Measurements from ENCODE around the gene KANK2. TPM values are rescaled to one million over a fixed set of nuclear protein-coding genes. Genes with fewer than 3 reads are reported as not detected.
A peak's percentile ranks its signal among the peaks of the same experiment; 100 is the strongest.

KANK2 gene
- total RNA-seq, 1 donor from 2014 or later: 3.0 TPM

DNA sequence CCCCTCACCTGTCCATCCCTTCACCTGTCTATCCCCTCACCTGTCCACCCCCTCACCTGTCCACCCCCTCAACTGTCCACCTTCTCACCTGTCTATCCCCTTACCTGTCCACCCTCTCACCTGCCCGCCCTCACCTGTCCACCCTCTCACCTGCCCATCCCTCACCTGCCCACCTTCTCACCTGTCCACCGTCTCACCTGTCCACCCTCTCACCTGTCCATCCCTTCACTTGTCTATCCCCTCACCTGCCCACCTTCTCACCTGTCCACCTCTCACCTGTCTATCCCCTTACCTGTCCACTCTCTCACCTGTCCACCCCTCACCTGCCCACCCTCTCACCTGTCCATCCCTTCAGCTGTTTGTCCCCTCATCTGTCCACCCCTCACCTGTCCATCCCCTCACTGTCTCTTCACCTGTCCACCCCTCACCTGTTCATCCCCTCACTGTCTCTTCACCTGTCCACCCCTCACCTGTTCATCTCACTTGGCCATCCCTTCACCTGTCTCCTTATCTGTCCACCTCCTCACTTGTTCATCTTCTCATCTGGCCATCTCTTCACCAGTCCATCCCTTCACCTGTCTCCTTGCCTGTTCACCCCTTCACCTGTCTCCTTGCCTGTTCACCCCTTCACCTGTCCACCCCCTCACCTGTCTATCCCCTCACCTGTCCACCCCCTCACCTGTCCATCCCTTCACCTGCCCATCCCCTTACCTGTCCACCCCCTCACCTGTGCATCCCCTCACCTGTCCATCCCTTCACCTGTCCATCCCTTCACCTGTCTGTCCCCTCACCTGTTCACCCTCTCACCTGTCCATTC is 12.7 kb upstream of the KANK2 start:
- H3K9me3 Mint-ChIP-seq: peaks cover 13% of the 10 kb centered on the region
- peaks cover 5% of the 10 kb centered on the region for H3K27me3 Mint-ChIP-seq
- no peak overlapping the region for H3K4me3 Mint-ChIP-seq
- peaks cover under 1% of the 10 kb centered on the region for H3K4me1 Mint-ChIP-seq
- intact Hi-C loops (cut with micrococcal nuclease): no loop called here
- peak overlapping the region; percentile 66 for H3K27ac Mint-ChIP-seq
- no peak for DNase-seq
- no peaks in the 10 kb centered on the region for H3K36me3 Mint-ChIP-seq (ENCODE audit: low read depth)

DNA sequence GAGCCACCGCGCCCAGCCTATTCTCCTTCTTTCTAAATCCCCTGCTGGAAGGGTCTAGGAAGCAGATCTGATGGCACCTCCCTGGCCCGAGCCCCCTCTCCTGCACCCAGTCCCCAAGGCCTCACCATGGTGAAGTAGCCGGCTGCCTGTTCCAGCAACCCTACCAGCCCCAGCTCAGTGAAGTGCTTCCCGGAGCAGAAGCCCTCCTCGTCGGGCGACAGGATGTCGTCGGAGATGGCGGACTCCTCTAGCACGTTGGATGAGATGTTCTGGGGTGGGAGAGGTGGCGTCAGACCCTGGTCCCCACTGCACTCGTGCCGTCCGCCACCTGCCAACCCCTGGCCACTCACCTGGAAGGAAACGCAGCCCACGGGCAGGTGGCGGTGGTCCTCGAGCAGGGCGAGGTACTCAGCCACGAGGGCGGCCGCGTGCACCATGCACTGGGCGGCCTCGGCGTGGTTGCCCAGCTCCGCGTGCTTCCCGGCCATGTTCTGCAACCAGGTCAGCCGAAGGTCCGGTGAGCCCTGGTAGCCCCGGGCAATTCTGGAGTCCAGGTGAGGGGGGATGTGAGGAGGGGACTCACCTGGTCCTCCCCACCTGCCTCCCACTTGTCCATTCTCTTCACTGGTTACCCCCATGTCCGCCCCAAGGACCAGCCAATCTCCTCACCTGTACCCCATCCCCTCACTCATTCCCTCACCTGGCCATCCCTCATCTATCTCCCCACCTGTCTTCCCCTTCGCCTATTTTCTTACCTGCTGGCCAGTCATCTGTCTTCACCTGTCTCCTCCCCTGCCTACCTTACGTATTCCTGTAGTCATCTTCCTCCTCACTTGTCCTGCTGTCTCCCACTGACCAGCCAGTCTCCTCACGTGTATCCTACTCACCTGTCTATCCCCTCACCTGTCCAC is 11.5 kb upstream of the KANK2 start:
- no peaks in the 10 kb centered on the region for H3K36me3 Mint-ChIP-seq (ENCODE audit: low read depth)
- intact Hi-C loops (cut with micrococcal nuclease): no loop called here
- H3K4me3 Mint-ChIP-seq: no peak overlapping the region
- H3K4me1 Mint-ChIP-seq: peaks cover 2% of the 10 kb centered on the region
- peaks cover 13% of the 10 kb centered on the region for H3K9me3 Mint-ChIP-seq
- no peak for DNase-seq
- no peak overlapping the region for H3K27ac Mint-ChIP-seq
- H3K27me3 Mint-ChIP-seq: peaks cover 10% of the 10 kb centered on the region

DNA sequence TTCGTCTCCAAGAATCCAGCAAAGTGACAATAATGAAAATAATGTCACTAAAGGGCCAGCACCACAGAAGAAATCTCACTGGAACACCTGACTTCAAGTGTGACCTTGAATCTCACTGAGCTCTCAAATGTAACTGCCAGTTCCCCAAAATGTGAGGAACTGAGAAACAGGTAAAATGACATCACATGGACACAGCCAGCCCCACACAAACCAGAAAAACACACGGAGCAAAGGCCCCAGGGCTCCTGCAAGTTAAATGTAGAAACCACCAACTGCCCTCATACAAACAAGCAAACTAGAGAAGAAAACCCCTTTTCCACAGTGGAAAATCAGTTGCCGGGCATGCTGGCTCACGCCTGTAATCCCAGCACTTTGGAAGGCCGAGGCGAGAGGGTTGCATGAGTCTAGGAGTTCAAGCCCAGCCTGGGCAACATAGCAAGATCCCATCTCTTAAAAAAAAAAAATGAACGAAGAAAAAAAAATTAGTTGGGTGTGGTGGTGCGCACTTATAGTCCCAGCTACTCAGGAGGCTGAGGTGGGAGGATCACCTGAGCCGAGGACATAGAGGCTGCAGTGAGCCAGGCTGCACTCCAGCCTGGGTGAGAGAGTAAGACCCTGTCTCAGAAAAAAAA is 8.7 kb upstream of the KANK2 start:
- intact Hi-C loops (cut with micrococcal nuclease): loop anchor here (2.0 kb wide), 1 partner anchor 69 kb away; no protein-coding TSS in a partner anchor

DNA sequence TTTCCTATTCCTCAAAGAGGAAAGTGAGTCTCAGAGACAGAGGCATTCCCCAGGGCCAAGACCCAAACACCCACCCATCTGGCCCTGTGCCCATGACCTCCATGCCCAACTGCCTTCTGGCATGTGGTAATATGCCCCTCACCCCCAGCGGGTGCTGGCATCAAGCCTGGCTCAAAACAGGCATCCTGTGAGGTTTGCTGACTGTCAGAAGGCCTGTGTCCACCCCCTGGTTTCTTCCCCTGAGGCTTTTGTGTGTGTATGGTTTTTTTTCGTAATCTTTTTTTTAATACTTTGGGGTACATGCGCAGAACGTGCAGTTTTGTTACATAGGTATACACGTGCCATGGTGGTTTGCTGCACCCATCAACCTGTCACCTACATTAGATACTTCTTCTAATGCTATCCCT is 7.6 kb upstream of the KANK2 start:
- peaks cover 2% of the 10 kb centered on the region for H3K4me1 Mint-ChIP-seq
- peaks cover 13% of the 10 kb centered on the region for H3K27me3 Mint-ChIP-seq
- peaks cover under 1% of the 10 kb centered on the region for H3K9me3 Mint-ChIP-seq
- no peaks in the 10 kb centered on the region for H3K36me3 Mint-ChIP-seq (ENCODE audit: low read depth)
- H3K4me3 Mint-ChIP-seq: no peak overlapping the region
- intact Hi-C loops (cut with micrococcal nuclease): loop anchor here (2.0 to 5.0 kb wide), 2 partner anchors 68 to 168 kb away; no protein-coding TSS in a partner anchor
- no peak for DNase-seq
- H3K27ac Mint-ChIP-seq: no peak overlapping the region

More for the DNA sequence above, 8.7 kb upstream of the KANK2 start:
- peaks cover 11% of the 10 kb centered on the region for H3K9me3 Mint-ChIP-seq
- H3K36me3 Mint-ChIP-seq (ENCODE audit: low read depth): no peaks in the 10 kb centered on the region
- H3K4me3 Mint-ChIP-seq: no peak overlapping the region
- peaks cover 13% of the 10 kb centered on the region for H3K27me3 Mint-ChIP-seq
- no peak for DNase-seq
- peaks cover 2% of the 10 kb centered on the region for H3K4me1 Mint-ChIP-seq
- no peak overlapping the region for H3K27ac Mint-ChIP-seq

DNA sequence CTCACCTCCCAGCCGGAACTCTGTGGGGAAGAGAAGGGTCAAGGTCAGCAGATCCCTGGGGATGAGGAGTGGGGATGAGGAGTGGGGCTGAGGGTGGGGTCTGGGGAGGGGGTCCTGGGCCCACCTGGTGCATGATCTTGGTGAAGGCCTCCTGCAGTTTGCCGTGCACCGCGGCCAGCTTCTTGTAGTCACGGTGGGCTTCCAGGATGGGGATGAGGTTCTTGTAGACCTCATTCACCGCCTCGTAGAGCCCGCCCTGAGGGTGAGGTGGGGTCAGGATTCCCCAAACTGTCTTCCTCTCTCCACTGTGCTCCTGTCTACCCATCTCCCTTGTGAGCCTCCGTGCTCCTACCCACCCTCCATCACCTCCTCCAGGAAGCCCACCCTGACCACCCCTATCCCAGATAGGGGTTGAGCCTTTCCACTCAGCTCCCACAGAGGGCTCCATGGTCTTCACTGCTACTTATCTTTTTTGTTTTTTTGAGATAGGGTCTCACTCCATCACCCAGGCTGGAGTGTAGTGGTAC is 6.8 kb upstream of the KANK2 start:
- no peak for DNase-seq
- Mint-ChIP-seq H3K36me3 (ENCODE audit: low read depth) (no peaks in the 10 kb centered on the region), H3K4me3 (no peak overlapping the region), H3K27ac (no peak overlapping the region), H3K27me3 (peaks cover 14% of the 10 kb centered on the region), H3K4me1 (peaks cover 2% of the 10 kb centered on the region), H3K9me3 (no peaks in the 10 kb centered on the region)
- intact Hi-C loops (cut with micrococcal nuclease): loop anchor here (2.0 to 5.0 kb wide), 2 partner anchors 67 to 167 kb away; no protein-coding TSS in a partner anchor

DNA sequence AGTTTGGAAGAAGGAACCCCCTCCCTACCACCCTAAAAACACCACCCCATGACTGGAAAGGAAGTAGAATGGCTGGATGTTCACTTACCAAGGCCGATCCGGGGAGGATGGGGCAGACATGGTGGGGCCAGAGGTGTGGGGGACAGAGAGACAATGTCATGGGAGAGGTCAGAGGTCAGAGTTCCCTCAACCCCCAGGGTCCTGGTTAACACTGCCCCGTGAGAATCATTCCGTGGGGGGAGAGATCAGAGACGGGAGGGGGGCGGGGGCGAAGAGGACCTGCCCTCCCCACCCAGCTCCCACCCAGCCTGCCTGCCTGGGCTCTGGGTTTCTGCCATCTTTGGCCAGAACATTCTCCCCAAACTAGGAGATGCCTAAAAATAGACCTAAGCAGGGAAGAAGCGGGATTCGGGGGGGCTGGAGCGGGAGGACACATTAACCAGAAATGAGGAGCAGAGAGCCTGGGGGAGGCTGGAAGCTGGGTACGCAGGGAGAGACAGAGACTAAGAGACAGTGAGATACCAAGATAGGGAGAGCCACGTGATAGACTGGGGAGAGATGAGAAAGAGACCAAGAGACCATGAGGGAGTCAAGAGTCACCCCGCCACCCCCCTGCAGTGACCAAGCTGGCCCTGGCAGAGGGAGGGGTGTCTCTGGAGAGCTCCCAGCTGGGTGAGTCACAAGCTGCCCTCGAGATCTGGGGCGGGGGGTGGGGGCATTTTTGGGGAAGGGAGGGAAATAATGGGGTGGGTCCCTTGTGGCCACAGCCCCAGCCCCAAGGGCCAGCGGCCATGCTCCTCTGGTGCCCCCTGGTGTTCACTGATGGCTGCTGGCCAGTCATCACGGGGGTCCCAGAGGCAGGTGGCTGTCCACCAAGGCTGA is 6.1 kb upstream of the KANK2 start:
- Mint-ChIP-seq H3K36me3 (ENCODE audit: low read depth) (no peaks in the 10 kb centered on the region), H3K4me3 (no peak overlapping the region), H3K4me1 (peaks cover 2% of the 10 kb centered on the region), H3K9me3 (no peaks in the 10 kb centered on the region), H3K27me3 (peaks cover 16% of the 10 kb centered on the region), H3K27ac (no peak overlapping the region)
- peak; percentile 79 for DNase-seq
- intact Hi-C loops (cut with micrococcal nuclease): loop anchor here (2.0 to 5.0 kb wide), 2 partner anchors 67 to 166 kb away; no protein-coding TSS in a partner anchor

DNA sequence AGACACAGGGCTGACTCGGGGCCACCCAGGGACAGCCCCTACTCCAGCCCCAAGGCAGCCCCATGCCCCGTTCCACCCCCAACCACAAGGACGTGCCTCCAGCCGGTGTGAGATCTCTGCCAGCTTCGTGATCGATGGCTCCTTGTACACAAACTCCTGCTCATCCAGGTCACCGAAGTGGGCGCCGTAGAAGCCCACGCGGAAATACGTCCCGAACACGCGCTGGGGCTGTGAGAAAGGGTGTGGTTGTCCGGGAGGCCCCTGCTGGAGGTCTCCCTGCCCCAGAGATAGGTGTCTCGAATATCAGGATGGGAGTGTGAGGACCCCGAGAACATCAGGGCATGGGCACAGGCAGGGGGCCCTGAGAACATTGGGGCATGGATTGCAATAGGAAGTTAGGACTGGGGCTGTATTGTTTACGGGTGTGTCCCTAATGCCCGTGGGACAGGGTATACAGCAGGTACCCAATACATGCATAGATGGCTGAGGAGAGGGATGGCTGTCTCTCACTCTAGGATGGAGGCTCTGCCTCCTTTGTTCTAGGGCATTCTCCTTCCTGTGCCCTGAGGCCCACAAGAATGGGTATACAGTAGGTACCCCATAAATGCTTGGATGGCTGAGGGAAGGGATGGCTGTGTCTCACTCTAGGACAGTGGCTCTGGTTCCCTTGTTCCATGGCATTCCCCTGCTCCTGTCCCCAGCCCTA is 5.3 kb upstream of the KANK2 start:
- H3K9me3 Mint-ChIP-seq: no peaks in the 10 kb centered on the region
- H3K36me3 Mint-ChIP-seq (ENCODE audit: low read depth): no peaks in the 10 kb centered on the region
- no peak for DNase-seq
- no peak overlapping the region for H3K27ac Mint-ChIP-seq
- H3K27me3 Mint-ChIP-seq: peaks cover 17% of the 10 kb centered on the region
- H3K4me1 Mint-ChIP-seq: peaks cover 2% of the 10 kb centered on the region
- no peak overlapping the region for H3K4me3 Mint-ChIP-seq
- intact Hi-C loops (cut with micrococcal nuclease): loop anchor here (5.0 kb wide), 1 partner anchor 165 kb away; no protein-coding TSS in a partner anchor

DNA sequence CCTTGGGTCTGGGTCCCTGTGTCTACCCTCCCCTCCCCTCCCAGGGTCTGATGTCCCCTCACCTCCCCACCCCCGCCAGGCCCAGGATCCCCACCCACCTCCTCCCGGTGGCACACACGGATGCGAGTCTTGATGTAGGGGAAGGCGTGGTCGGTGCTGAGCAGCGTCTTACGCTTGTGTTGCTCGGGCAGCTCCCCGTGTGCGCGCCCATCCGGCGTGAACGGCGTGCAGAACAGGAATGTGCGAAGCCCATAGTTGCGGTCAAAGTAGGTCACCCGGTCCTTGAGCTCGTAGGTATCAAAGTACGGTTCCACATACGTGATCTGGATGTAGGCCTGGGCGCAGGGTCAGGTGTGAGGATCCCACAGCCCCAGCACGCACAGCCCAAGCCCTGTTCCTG is 4.4 kb upstream of the KANK2 start:
- intact Hi-C loops (cut with micrococcal nuclease): loop anchor here (5.0 kb wide), 1 partner anchor 164 kb away; no protein-coding TSS in a partner anchor
- Mint-ChIP-seq H3K27me3 (peaks cover 17% of the 10 kb centered on the region), H3K4me3 (no peak overlapping the region), H3K36me3 (ENCODE audit: low read depth) (no peaks in the 10 kb centered on the region), H3K9me3 (no peaks in the 10 kb centered on the region), H3K27ac (no peak overlapping the region), H3K4me1 (peaks cover 5% of the 10 kb centered on the region)
- DNase-seq: no peak

DNA sequence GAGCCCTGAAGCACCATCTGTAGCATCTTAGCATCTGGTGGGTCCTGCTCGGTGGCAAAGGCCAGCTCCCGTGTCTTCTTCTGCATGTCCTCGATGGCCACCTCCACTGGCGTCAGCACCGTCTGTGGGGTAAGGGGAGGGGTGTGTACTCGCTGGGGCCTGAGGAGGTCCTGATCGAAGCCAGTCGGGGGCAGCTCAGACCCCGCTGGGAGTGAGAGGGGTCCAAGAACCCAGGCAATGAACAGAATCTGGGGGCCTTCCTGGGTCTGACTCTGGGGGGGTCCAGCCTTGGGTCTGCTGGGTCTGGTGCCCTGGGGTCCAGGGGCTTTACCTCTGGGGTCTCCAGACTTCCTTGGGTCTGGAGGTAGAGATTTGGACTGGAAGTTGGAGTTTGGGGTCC is 3.6 kb upstream of the KANK2 start:
- intact Hi-C loops (cut with micrococcal nuclease): loop anchor here (5.0 kb wide), 1 partner anchor 164 kb away; no protein-coding TSS in a partner anchor

DNA sequence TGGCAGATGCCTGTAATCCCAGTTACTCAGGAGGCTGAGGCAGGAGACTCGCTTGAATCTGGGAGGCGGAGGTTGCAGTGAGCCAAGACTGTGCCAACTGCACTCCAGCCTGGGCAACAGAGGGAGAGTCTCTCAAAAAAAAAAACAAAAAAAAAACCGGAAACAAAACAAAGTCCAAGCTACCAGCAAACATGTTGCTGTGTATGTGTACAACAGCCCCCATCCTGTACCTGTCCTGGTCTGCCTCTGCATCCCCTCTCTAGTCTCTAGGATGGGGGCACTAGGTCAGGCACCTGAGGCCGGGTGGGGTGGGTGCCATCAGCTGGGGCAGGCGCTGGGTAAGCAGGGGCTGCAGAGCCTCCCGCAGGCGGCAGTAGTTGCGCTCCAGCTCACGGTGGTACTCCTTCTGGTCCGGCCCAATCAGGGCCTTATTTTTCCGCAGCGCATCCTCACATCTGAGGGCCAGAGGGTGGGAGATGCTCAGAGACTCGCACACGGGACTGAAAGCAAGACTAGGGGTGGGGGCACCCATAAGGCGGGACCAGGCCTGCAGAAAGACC is 2.8 kb upstream of the KANK2 start:
- Mint-ChIP-seq H3K9me3 (no peaks in the 10 kb centered on the region), H3K27me3 (peaks cover 21% of the 10 kb centered on the region), H3K4me3 (no peak overlapping the region), H3K4me1 (peaks cover 10% of the 10 kb centered on the region), H3K36me3 (ENCODE audit: low read depth) (no peaks in the 10 kb centered on the region), H3K27ac (no peak overlapping the region)
- intact Hi-C loops (cut with micrococcal nuclease): loop anchor here (5.0 kb wide), 1 partner anchor 163 kb away; no protein-coding TSS in a partner anchor
- no peak for DNase-seq

More for the DNA sequence above, 3.6 kb upstream of the KANK2 start:
- Mint-ChIP-seq H3K27ac (no peak overlapping the region), H3K4me3 (no peak overlapping the region), H3K27me3 (peaks cover 20% of the 10 kb centered on the region), H3K36me3 (ENCODE audit: low read depth) (no peaks in the 10 kb centered on the region), H3K9me3 (no peaks in the 10 kb centered on the region), H3K4me1 (peaks cover 7% of the 10 kb centered on the region)
- no peak for DNase-seq

DNA sequence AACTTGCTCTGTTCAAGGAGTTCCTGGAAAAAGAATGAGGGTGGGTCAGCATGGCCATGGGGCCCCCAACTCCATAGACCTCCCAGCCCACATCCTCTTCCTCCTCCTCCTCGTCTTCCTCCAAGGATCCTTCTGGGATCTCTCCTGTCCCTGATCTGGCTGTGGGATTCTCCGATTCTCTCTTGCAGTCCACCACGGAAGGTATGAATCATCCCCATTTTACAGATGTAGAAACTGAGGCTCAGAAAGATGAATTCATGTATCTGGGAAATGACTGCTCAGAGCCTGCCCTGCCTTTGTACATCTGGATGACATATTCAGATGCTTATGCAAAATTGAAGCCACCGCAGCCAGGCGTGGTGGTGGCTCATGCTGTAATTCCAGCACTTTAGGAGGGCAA is 2.2 kb upstream of the KANK2 start:
- no peak for DNase-seq
- no peak overlapping the region for H3K27ac Mint-ChIP-seq
- intact Hi-C loops (cut with micrococcal nuclease): loop anchor here (5.0 kb wide), 1 partner anchor 42 kb away; the partner anchor contains the start of gene SPC24
- peaks cover 7% of the 10 kb centered on the region for H3K4me1 Mint-ChIP-seq
- no peaks in the 10 kb centered on the region for H3K9me3 Mint-ChIP-seq
- H3K4me3 Mint-ChIP-seq: no peak overlapping the region
- H3K36me3 Mint-ChIP-seq (ENCODE audit: low read depth): no peaks in the 10 kb centered on the region
- H3K27me3 Mint-ChIP-seq: peaks cover 16% of the 10 kb centered on the region
